GM21423 (cell line): Measurements from ENCODE around the gene CYTH4.

Source experiments
- ATAC-seq: cut with Tn5 transposase; IDR thresholded peaks from one replicate; pipeline ENCODE4 v1.9.1; 2021; ENCODE audit warnings: mild to moderate bottlenecking, moderate library complexity; ENCODE audit not compliant: unreplicated experiment

CYTH4 gene

DNA sequence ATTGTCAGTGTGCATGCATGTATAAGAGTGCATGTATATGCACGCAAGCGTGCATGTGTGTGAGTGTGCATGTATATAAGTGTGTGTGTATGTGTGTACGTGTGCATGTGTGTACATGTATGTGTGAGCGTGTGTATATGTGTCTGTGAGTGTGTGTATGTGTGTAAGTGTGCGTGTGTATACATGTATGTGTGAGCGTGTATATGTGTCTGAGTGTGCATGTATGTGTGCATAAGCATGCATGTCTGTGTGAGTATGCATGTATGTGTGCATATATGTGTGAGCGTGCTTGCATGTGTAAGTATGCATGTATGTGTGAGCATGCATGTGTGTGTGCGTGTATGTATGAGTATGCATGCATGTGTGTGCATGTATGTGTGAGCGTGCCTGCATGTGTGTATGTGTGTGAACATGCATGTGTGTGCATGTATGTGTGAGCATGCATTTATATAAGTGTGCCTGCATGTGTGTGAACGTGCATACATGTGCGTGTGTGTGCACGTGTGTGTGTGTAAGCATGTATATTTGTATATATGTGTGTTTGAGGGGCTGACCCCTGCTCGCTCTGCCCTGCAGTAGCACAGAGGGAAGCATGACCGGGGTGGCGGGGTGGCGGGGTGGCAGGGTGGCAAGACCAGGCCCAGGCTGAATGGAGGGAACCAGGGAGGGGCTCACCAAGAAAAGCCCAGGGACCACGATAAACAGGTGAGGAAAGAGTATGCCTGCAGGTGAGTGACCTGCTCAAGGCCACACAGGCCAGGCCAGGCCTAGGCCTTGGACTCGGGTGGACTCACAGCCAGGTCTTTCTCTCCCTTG, 26.3 kb downstream of the CYTH4 start:
- no peak for ATAC-seq

DNA sequence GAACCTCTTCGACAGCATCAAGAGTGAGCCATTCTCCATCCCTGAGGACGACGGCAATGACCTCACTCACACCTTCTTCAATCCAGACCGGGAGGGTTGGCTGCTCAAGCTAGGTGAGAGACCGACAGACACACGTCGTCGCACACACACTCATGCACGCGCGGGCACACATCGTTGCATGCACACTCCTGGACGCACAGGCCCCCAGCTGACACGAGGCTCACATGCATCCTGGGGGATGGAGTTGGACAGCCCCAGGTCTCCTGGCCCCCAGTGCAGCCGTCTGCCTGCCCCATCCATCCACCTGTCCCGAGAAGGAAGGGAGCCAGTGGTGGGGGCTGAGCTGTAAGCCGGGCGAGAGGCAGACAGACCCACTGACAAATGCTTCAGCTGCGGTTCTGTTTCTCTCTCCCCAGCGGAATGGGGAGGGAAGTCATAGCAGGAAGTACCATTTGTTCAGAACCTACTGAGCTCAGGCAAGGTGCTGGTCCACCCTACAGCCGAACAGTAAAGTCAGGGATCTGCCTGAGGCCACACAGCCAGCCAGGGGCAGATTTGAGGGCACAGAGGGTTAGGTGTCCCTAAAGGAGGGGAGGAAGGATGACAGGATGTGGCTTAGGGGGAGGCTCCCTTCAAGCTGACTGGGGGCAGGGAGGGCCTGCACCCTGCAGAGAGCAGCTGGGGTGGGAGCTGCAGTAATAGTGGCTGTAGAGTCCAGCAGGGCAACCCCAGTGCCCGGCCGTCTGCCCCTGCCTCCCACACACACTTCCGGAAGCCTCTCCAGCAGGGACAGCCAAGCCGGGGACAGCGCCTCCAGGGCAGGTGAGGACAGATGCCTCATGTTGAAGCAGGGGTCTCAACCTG, 27.1 kb downstream of the CYTH4 start:
- no peak for ATAC-seq

DNA sequence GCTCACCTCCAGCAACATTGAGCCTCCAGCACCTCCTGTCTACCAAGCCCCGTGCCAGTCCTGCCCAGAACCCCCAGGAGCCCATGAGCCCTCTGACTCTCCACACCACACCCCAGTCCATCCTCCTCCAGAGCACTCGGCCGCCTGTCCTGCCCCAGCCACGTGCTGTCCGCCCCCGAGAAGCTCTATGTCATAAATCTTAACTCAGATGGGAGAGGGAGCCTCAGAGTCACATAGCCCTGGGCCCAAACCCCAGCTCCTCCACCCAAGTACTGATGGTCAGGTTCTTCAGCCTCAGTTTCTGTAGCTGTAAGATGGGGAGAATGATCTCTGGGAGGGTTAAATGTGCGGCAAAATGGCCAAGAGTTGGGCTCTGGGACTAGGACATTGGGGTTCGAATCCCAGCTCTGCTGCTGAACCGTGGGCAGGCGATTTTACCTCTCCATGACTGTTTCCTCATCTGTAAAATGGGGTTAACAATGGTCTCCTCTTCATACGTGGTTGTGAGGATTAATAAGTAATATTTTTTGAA, 27.8 kb downstream of the CYTH4 start:
- no peak for ATAC-seq

DNA sequence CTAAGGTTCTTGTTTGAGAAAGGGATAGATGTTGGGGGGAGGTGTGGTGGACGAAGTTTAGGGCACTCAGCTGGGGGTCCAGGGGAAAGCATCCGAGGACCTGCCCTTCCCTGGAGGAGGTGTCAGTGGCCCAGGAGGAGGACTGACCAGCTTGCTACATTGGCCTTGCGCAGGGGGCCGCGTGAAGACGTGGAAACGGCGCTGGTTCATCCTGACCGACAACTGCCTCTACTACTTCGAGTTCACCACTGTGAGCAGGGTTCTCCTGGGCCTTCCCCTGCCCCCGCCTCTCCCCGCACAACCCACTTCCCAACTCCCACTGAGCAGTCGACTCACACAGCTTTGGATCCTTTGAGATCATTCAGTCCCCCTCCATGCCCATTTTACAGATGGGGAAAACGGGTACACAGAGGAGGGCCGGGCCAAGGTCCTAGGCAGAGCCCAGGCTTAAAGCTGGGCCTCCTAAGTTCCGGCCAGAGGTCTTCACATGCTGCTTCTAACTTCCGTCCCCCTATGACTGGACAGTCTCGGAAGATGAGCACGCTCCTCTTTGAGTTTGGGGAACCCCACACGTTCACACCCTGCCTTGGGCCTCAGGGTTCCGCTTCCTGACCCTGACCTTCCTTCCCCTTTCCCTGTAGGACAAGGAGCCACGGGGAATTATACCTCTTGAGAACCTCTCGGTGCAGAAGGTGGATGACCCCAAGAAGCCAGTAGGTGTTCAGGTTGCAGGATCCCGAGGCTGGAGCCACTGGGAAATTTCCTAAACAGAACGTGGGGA, 28.7 kb downstream of the CYTH4 start:
- ATAC-seq: no peak

DNA sequence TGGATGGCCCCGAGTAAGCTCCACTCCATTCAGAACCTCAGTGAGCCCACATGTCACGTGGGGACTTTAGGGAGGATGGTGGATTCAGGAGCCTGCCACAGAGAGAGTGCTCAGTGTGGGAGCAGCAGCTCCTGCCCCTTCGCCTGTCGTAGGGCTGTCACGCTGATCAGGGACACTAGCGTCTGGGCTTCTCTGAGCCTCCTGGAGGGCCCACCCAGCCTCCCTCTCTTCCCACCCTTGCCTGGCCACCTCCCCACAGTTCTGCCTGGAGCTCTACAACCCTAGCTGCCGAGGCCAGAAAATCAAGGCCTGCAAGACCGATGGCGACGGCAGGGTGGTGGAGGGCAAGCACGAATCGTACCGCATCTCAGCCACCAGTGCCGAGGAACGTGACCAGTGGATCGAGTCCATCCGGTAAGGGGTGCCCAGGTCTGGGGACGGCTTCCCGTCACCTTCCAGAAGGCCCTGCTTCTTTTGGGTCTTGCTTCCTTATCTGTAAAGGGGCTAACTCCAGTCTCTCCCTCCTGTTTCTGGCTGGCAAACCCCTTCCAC, 29.5 kb downstream of the CYTH4 start:
- no peak for ATAC-seq

DNA sequence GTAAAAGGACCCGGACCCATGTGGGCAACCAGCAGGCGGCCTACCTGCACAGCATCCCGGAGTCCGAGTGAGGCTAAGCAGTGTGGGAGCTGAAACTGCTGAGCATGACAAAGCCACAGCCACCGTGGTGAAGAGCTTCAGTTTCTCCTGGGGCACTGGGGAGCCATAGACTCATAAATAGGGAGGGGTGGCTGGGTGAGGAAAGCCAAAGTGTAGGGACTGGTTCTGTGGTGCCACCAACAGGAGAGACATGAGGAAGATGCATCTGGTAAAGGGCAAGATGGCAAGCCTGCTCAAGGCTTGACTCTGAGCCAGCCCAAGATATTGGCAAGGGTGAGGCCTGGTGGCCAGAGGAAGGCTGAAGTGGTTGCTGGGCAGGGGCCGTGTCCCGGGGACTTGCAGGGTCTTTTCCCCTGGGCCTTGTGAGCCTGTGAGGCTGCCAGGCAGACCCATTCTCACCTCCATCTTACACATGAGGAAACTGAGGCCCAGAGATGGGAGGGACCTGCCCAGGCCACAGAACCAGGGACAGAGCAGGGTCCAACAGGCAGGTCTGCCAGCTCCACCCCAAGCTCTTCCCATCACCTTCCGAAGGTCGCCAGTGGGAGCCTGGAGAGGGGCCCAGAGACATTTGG, 30.4 kb downstream of the CYTH4 start:
- no peak for ATAC-seq

DNA sequence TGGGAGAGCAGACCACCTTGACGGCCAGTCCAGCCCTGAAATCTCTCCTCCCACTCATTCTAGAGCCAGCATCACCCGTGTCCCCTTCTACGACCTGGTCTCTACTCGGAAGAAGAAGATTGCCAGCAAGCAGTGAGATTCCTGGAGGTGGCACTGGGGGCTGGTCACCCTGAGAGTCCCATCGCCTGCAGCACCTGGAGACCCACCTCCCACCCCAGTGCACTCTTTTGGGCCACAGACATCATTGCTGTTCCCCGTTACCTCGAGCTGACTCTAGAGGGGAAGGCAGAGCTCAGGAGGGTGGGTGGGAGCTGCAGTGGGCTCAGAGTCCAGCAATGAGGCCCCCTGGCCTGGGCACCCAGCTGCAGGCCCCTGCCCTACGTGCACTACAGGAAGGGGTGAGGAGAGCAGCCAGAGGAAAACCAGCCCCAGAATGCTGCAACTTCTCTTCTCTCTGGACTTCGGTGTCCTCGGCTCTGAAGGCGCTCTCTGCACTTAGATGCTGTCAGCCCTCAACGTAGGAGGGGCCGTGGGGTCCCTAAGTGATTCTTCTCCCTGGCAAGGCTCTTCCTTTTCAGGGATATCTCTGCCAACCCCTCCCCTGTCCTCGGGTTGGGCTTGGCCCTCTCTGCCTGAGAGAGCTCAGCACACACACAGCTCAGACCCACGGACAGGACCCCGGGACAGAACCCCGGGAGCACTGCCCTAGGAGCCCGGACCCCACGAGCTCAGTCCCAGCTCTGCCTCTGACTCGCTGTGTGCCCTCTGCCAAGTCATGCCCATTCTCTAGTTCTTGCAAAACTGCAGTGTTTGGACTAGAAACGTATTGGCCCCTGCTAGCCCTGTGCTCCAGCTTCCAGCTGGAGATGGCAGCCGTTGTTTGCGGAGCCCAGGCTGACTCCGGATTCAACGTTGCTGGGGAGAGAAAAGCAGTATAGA, 31.3 kb downstream of the CYTH4 start:
- ATAC-seq: no peak

DNA sequence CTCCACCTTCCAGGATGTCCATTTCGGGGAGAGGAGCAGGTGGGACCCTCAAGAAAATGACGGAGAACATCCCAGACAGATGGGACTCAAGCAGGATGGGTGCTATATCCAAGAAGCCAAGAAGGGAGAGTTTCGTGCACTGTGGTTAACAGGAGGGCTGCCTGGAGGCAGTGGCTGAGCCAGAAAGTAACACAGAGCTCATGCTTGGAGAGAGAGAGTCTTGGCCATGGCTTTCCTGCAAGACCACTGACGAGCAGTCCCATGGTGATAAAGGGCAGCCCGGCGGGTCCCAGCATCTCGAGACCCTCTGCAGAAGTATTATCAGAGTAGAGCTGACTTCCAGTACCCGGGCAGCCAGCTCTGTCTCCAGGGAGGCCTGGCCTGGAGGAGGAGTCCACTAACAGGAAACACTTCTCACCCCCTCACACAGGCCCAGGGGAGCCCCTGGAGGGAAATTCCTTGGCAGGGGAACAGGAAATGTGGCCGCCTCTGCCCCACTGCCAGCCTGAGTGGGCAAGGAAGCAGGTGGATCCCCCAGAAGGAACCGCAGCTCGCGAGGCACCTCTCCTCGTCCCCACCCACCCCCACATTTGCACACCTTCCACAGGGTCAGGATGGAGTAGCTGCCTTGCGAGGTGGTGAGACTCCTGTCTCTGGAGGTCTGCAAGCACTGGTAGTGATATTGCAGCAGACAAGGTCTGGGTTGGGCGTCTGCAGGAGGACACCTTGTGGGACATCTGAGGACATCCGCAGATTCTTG, 32.2 kb downstream of the CYTH4 start:
- ATAC-seq: no peak

DNA sequence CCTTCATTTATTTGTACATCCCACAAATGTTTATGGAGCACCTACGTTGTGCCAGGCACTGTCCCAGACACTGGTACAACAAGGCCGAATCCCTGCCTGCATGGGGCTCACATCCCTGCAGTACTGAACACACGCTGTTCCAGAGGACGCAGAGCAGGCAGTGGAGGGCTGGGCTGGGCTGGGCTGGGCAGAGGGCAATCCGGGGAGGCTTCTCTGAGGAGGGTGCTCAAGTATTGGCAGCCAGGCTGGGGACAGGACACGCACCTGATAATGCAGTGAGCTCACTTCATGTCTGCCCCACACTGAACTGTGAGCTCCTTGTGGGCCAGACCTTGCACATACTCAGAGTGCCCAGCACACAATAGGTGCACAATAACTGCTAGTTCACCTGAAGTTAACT, 34.1 kb downstream of the CYTH4 start:
- ATAC-seq: no peak

DNA sequence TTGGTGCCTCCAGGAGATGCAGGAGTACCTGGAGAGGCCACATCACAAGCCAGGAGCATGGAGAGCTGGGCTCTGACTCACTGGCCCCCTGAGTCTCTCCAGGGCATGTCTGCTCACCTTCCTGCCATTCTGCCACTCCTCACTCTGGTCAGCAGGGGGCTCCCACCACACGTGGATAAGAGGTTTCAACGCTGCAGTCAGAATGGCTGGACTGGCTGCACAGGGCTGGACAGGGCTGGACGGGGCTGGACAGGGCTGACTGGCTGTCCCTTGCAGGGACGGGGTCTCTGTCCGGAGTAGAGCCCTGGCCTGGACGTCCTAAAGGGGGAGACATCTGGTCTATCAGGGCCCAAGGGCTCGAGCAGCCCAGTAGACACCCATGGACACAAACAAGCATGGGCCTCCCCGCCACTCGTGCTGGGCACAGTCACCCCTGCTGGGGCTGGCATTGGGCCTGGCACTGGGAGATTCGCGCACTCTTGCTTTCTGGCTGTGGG, 34.6 kb downstream of the CYTH4 start:
- ATAC-seq: no peak

DNA sequence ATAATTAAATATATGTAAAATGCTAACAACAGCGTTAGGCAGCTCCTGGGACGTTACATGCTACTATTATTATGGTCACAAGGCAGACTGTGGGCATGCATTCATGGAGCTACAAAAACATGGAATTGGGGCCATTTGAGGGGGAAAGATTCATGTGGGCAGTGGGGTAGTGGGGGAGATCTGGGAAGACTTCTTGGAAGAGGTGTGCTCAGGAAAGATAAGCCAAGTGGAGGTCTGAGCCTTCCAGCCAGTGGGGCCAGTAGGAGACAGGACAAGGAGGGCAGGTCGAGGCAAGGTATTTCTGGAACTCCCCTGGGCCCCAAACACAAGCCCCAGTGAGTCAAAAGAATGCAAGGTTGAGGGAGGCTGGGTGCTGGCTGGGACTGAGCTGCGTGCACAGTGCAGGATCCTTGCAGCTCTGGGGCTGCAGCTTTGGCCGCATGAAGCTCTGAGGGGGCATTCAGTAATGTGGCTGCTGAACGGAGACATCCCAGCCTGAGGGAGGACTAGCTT, 35.4 kb downstream of the CYTH4 start:
- ATAC-seq: no peak

DNA sequence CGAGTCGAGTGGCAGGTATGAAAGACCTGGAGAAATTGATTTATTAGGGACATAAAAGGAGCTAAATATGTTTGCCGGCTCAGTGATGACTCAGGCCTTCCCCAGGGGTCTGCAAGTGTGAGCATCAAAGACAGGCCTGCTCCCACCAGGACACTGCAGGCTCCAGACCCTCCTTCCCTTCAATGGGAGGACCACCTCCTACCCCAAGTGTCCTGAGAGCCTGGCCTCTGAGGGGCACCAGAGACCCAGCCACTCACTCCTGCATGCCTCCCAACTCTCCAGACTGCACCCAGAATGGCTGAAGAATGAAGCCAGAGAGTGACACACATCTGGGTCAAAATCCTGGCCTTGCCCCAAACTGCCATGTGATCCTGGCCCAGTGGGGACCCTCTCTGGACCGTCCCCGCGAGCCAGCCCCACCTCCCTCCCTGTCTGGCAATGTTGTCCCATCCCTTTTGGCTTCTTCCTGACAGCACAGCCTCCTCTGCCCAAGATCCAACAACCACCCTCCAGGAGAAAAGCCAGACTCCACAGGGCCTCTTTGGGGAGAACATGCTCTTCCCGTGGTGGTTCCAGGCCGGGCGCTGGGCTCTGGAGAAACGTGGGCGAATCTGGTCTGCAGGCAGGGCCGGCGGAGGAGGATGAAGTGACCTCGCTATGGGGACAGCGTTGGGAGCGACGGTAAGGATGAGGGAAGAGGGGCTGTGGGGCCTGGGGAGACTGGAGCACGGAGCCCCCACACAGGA, 36.2 kb downstream of the CYTH4 start:
- no peak for ATAC-seq

DNA sequence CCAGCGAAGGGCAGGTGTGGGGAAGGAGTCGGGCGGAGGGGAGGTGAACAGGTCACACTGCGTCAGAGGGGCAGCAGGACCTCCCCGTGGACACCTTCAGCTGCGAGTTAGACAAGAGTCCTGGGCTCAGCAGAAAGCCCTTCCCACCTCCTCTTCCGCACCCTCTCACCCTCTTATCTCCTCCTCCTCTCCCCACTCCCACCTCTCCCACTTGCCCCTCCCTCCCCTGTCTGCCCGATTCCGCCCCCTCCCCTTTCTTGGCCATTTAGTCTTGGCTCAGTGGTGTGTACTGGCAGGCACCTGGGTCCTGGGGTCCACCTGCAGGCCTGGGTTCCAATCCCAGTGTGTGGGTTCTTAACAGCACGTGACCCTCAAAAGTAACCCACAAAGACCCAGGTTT, 37.2 kb downstream of the CYTH4 start:
- no peak for ATAC-seq

DNA sequence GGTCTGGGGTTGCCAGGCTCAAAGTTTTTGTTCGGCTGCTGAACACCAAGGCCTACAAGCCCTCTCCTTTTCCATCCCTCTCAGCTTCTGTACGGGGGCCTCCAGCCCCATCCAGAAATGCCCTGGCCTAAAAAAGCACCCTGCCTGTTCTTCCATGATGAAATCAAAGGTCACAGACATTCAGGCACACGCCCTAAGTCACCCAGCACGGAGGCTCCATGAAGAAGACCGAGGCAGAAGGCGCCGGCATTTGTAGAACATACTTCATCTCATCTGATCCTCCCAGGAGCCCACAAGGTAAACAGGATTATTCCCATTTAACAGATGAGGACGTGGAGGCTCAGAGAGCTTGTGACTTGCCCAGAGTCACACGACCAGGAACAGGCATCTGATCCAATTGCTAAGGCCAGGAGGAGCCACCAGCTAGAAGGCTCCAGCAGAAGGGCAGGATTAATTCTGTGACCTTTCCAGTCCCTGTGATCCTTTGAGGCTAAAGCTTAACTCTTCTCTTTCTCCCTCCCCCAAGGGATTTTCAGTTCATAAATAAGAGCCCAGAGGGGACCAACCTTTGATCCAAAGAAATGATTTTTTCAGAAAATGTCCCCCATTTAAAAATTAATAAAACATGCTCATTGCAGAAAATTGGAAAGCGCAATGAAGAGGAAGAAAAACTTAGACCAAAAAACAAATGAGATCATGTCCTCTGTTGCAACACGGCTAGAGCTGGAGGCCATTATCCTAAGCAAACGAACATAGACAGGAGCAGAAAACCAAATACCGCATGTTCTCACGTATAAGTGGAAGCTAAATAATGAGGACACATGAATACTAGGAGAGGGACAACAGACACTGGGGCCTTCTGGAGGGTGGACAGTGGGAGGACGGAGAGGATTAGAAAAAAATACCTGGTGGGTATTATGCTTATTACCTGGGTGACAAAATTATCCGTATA, 38.7 kb downstream of the CYTH4 start:
- no peak for ATAC-seq

DNA sequence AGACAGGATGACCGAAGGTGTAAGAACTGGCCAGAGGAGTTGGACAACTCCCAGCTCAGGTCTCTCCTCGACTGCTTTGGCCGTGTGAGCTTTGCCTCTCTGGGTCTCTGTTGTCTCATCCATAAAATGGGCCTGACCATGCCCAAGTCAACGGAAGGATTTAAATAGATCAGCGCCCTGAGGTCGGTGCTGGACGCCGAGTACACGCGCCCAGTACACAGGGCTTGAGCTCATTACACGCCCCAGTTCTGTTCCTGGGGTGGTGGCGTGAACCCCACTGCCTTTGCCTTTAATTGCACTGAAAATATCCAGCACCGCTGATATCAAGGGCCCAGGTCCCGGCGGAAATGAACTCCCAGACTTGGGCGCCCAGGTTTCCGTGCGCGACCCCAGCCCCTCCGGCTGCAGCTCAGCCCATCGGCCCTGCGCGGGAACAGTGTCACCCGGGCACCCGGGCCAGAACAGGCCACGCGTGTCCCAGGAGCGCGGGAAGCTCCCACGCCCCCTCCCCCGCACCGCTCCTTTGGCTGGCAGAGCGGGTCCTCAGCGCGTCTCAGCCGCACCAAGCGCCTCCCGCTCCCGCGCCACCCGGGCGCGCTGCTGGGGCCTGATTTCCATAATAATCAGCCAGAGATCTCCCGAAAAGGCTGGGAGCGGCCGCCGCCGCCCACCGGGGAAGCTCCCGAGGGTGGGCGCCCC, 42.2 kb downstream of the CYTH4 start:
- no peak for ATAC-seq

DNA sequence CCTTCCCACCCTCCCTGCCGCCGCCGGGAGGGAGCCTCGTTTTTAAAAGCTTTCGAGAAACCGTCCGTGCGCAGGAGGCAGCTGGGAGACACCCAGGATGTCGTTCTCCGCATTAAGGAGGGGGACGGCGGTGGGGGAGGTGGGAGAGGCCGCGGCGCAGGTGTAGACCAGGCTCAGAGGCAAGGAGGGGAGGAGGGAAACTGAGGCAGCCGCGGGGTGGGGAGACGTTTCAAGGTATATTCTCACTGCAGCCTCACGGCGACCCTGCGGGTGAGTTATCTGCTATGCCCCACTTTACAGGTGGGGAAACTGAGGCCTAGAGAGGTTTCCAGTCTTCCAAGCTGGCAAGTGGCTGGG, 42.7 kb downstream of the CYTH4 start:
- no peak for ATAC-seq
